Neuronal stem cell (in vitro differentiated cells): Measurements from ENCODE around the gene LETMD1.

Source experiments
- DNase-seq: peaks from one replicate; pipeline ENCODE4 v3.0.0-alpha.2; 2013; ENCODE audit warnings: low spot score
- H2AFZ ChIP-seq: one replicate; pipeline ENCODE4 v1.6.1; 2013; ENCODE audit warnings: mild to moderate bottlenecking, low read length, inconsistent platforms
- H2AK5ac ChIP-seq: 2 replicates; pipeline ENCODE4 v1.6.1; 2013; ENCODE audit warnings: low read depth, mild to moderate bottlenecking, inconsistent platforms, low read length, moderate library complexity, mixed read lengths
- H2BK120ac ChIP-seq: 2 replicates; pipeline ENCODE4 v1.6.1; 2013; ENCODE audit warnings: low read depth, mild to moderate bottlenecking, inconsistent platforms, low read length, moderate library complexity, mixed read lengths
- H2BK12ac ChIP-seq: one replicate; pipeline ENCODE4 v1.6.1; 2013; ENCODE audit warnings: low read length, inconsistent platforms
- H2BK15ac ChIP-seq: 2 replicates; pipeline ENCODE4 v1.6.1; 2013; ENCODE audit warnings: mild to moderate bottlenecking, low read length, inconsistent platforms, mixed read lengths
- H2BK5ac ChIP-seq: one replicate; pipeline ENCODE4 v1.6.1; 2013; ENCODE audit warnings: inconsistent platforms, mild to moderate bottlenecking, low read length, moderate library complexity
- H3K14ac ChIP-seq: one replicate; pipeline ENCODE4 v1.6.1; 2013; ENCODE audit warnings: low read length, inconsistent platforms
- H3K18ac ChIP-seq: 2 replicates; pipeline ENCODE4 v1.6.1; 2013; ENCODE audit warnings: low read length, inconsistent platforms
- H3K23ac ChIP-seq: 2 replicates; pipeline ENCODE4 v1.6.1; 2013; ENCODE audit warnings: low read depth, mild to moderate bottlenecking, mixed read lengths, low read length, inconsistent platforms; ENCODE audit not compliant: poor library complexity
- H3K27ac ChIP-seq: replicated peaks from 3 replicates; pipeline ENCODE4 v1.5.1; 2013; ENCODE audit warnings: low read length, inconsistent platforms
- H3K27me3 ChIP-seq, 3 experiments: 2 replicates each; pipeline ENCODE4 v1.6.1; 2013; ENCODE audit warnings: low read length in 3 of 3, mild to moderate bottlenecking in 2 of 3, inconsistent platforms in 1 of 3, low read depth in 1 of 3, mixed read lengths in 1 of 3, moderate library complexity in 1 of 3; ENCODE audit not compliant: control insufficient read depth in 3 of 3, insufficient read depth in 3 of 3
- H3K36me3 ChIP-seq, 2 donors: replicated peaks in 1 of 2; 2 replicates each; pipeline ENCODE4 v1.6.1; 2013; ENCODE audit warnings: low read length in 2 of 2; ENCODE audit not compliant: control insufficient read depth in 2 of 2, insufficient read depth in 2 of 2
- H3K4ac ChIP-seq: 2 replicates; pipeline ENCODE4 v1.6.1; 2013; ENCODE audit warnings: inconsistent platforms, mild to moderate bottlenecking, low read length, moderate library complexity
- H3K4me1 ChIP-seq, 2 donors: 1 replicate in 1 of 2; 2 replicates in 1 of 2; pipeline ENCODE4 v1.6.1; 2013; ENCODE audit warnings: low read length in 2 of 2, low read depth in 1 of 2; ENCODE audit not compliant: control insufficient read depth in 2 of 2, insufficient read depth in 1 of 2
- H3K4me2 ChIP-seq: one replicate; pipeline ENCODE4 v1.6.1; 2013; ENCODE audit warnings: mild to moderate bottlenecking, low read length, inconsistent platforms; ENCODE audit not compliant: insufficient read depth, poor library complexity, severe bottlenecking
- H3K4me3 ChIP-seq, 2 donors: 2 replicates each; pipeline ENCODE4 v1.5.1; 2013; ENCODE audit warnings: low read length in 2 of 2, mild to moderate bottlenecking in 2 of 2, inconsistent platforms in 1 of 2, moderate library complexity in 1 of 2
- H3K79me1 ChIP-seq: one replicate; pipeline ENCODE4 v1.6.1; 2013; ENCODE audit warnings: low read depth, mild to moderate bottlenecking, inconsistent platforms, low read length, moderate library complexity
- H3K9ac ChIP-seq: one replicate; pipeline ENCODE4 v1.6.1; 2013; ENCODE audit warnings: mild to moderate bottlenecking, low read depth, low read length, inconsistent platforms; ENCODE audit not compliant: poor library complexity
- H3K9me3 ChIP-seq, 2 donors: replicated peaks in 1 of 2; 2 replicates each; pipeline versions ENCODE3 to v1.6.1; 2013; ENCODE audit warnings: low read length in 2 of 2, mild to moderate bottlenecking in 2 of 2, inconsistent platforms in 1 of 2, low read depth in 1 of 2, mixed read lengths in 1 of 2, moderate library complexity in 1 of 2; ENCODE audit not compliant: control insufficient read depth in 2 of 2, insufficient read depth in 1 of 2
- H4K8ac ChIP-seq: one replicate; pipeline ENCODE4 v1.6.1; 2013; ENCODE audit warnings: low read depth, mild to moderate bottlenecking, inconsistent platforms, low read length, moderate library complexity
- H4K91ac ChIP-seq: one replicate; pipeline ENCODE4 v1.6.1; 2013; ENCODE audit warnings: low read length, low read depth, mild to moderate bottlenecking, inconsistent platforms; ENCODE audit not compliant: poor library complexity
- WGBS, 2 donors: extraction: QIAGEN DNeasy Blood & Tissue Kit; methylation state at CpG; one replicate each; pipeline ENCODE4 v1.1.7; 2013; ENCODE audit warnings: missing lambda C conversion rate in 2 of 2, mixed read lengths in 1 of 2; ENCODE audit not compliant: insufficient read length in 2 of 2, insufficient replicate concordance in 1 of 2; ENCODE audit errors: extremely low coverage in 2 of 2; 5-methylcytosine and 5-hydroxymethylcytosine counted together

LETMD1 gene

DNA sequence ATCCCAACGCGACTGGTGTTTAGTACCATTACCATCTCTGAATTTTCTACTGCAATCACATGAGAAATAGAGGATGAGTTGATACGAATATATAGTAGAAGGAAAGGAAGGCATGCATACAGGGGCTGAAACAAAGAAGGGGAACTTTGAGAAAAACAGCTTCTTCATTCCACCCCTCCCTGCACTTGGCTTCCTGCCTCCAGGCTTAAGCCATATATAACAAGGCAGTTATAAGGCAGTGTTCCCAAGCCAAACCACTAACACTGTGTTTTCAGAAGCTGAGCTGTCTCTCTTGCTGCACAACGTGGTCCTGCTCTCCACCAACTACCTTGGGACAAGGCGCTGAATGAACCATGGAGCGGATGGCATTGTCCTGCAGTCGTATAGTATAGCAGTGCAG is 11.0 kb downstream of the LETMD1 start:
- H3K4me2 ChIP-seq = no peak overlapping the region
- no peak overlapping the region for H2BK12ac ChIP-seq
- no peak overlapping the region for H3K14ac ChIP-seq
- H3K36me3 ChIP-seq = peaks cover 27 to 54% of the 10 kb centered on the region in 2 donors
- H3K23ac ChIP-seq = no peak overlapping the region
- no peak overlapping the region for H4K91ac ChIP-seq
- no peak for DNase-seq
- H3K9ac ChIP-seq = no peak overlapping the region
- H2BK5ac ChIP-seq = no peak overlapping the region
- no peak overlapping the region for H3K27ac ChIP-seq
- H3K18ac ChIP-seq = no peak overlapping the region
- H4K8ac ChIP-seq = no peak overlapping the region
- H3K4me1 ChIP-seq = no peaks in the 10 kb centered on the region
- no peak overlapping the region for H2BK120ac ChIP-seq
- no peaks in the 10 kb centered on the region for H3K79me1 ChIP-seq
- H2AK5ac ChIP-seq = no peak overlapping the region
- no peak overlapping the region for H2BK15ac ChIP-seq
- peak overlapping the region; percentile 25 for H2AFZ ChIP-seq
- peak overlapping the region in 1 of 2 donors; percentile 34 for H3K4me3 ChIP-seq
- H3K9me3 ChIP-seq = no peaks in the 10 kb centered on the region
- WGBS, 2 donors = no CpG with 5 or more reads among the region's 7 CpGs
- no peak overlapping the region for H3K4ac ChIP-seq
- no peaks in the 10 kb centered on the region for H3K27me3 ChIP-seq

DNA sequence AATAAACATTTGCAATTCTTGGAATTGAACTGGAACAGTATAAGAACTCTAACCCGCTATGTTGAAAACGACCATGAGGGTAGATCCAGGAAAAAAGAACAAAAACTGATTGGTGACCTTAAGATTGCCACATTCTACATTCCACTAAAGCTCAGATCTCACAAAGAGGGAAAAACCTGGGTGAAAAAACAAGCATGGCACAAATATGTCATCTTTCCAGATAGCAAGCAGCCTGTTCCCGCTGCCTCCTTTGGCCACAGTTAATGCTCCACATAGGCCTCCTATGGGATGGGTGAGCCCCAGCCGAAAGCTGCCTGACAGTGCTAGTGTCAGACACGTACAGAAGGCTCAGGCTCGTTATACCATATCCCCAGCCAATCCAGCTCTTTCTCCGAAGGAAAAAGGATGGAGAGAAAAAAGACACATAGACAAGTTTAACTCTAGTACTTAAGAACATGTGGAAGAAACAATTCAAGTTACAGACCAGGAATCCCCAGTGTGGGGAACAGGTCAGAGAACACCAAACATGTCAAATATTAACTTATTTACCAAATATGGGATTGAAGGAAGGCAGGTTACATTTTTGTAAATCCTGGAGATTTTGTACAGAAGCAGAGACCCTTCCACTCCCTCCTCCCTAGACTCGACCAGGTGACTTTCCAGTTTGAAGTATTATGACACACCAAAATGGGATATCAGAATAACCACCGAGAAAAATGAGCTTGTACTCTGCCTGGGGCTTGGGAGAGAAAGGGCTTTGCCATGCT is 14.7 kb downstream of the LETMD1 start:
- Histone ChIP-seq H2BK12ac (no peak overlapping the region), H4K91ac (no peak overlapping the region), H2BK120ac (no peak overlapping the region), H3K9me3 (peaks cover 0 to under 1% of the 10 kb centered on the region in 2 donors), H3K4me1 (no peaks in the 10 kb centered on the region), H3K27me3 (no peaks in the 10 kb centered on the region), H2AK5ac (no peak overlapping the region), H3K14ac (no peak overlapping the region), H3K4me3 (no peak overlapping the region), H2BK15ac (no peak overlapping the region), H3K27ac (no peak overlapping the region), H3K18ac (no peak overlapping the region), H2BK5ac (no peak overlapping the region), H2AFZ (no peak overlapping the region), H3K79me1 (no peaks in the 10 kb centered on the region), H3K4me2 (no peak overlapping the region), H3K9ac (no peak overlapping the region), H3K23ac (no peak overlapping the region), H4K8ac (no peak overlapping the region), H3K4ac (no peak overlapping the region), H3K36me3 (peaks cover 37 to 80% of the 10 kb centered on the region in 2 donors)
- DNase-seq = no peak
- WGBS, 2 donors = no CpG with 5 or more reads among the region's 9 CpGs

DNA sequence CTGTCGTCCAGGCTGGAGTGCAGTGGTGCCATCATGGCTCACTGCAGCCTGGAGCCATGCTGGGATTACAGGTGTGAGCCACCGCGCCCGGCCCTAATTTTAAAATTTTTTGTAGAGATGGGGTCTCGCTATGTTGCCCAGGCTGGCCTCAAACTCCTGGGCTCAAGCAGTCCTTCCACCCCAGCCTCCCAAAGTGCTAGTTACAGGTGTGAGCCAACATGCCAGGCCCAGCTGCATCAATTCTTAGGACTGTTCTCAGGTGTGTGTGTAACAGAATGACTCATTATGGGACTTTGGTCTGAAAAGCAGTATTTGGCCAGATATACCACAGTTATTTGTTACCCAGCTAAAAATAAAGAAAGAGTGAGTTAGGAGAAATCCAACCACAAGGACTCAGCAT is 17.4 kb downstream of the LETMD1 start:
- no peak overlapping the region for H2BK120ac ChIP-seq
- WGBS, 2 donors = no CpG with 5 or more reads among the region's 5 CpGs
- H3K23ac ChIP-seq = no peak overlapping the region
- H3K27ac ChIP-seq = no peak overlapping the region
- H4K8ac ChIP-seq = no peak overlapping the region
- no peak overlapping the region for H2AFZ ChIP-seq
- no peak overlapping the region for H3K9ac ChIP-seq
- no peak overlapping the region for H3K4ac ChIP-seq
- H2BK5ac ChIP-seq = no peak overlapping the region
- peaks cover 38 to 89% of the 10 kb centered on the region in 2 donors for H3K36me3 ChIP-seq
- no peak overlapping the region for H2BK12ac ChIP-seq
- no peak overlapping the region for H4K91ac ChIP-seq
- no peak overlapping the region for H3K4me3 ChIP-seq
- H3K9me3 ChIP-seq = peaks cover 0 to 2% of the 10 kb centered on the region in 2 donors
- no peak overlapping the region for H3K4me2 ChIP-seq
- no peak overlapping the region for H2BK15ac ChIP-seq
- H3K79me1 ChIP-seq = no peaks in the 10 kb centered on the region
- no peaks in the 10 kb centered on the region for H3K27me3 ChIP-seq
- H3K14ac ChIP-seq = no peak overlapping the region
- no peak for DNase-seq
- no peak overlapping the region for H3K18ac ChIP-seq
- H2AK5ac ChIP-seq = no peak overlapping the region
- H3K4me1 ChIP-seq = no peaks in the 10 kb centered on the region

DNA sequence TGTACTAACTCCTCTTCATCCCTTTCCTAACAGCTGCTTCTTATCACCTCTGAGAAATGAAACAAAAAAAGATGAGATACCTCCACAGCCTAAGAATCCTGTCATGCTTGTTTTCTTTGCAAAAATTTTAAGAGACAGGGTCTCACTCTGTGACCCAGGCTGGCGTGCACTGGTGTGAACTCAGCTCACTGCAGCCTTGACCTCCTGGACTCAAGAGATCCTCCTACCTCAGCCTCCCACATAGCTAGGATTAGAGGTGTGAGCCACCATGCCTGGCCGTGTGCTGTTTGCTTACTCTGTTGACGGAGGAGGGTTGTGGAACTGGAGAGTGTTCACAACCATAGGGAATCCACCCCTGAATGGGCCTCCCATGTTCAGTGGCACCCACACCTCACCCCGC is 19.1 kb downstream of the LETMD1 start:
- Histone ChIP-seq H2BK12ac (no peak overlapping the region), H3K4me1 (no peaks in the 10 kb centered on the region), H3K9ac (no peak overlapping the region), H2BK120ac (no peak overlapping the region), H2BK15ac (no peak overlapping the region), H3K23ac (no peak overlapping the region), H3K14ac (no peak overlapping the region), H2AK5ac (no peak overlapping the region), H3K9me3 (peaks cover 0 to 2% of the 10 kb centered on the region in 2 donors), H4K91ac (no peak overlapping the region), H3K36me3 (peaks cover 45 to 91% of the 10 kb centered on the region in 2 donors), H3K4me2 (no peak overlapping the region), H3K27ac (no peak overlapping the region), H3K27me3 (no peaks in the 10 kb centered on the region), H3K4ac (no peak overlapping the region), H4K8ac (no peak overlapping the region), H2BK5ac (no peak overlapping the region), H3K79me1 (no peaks in the 10 kb centered on the region), H3K4me3 (no peak overlapping the region), H2AFZ (no peak overlapping the region), H3K18ac (no peak overlapping the region)
- no CpG with 5 or more reads among the region's 4 CpGs for WGBS, 2 donors
- no peak for DNase-seq
